DMS79 treated with DMSO at 0.1 percent for 48 hours (cell line): Measurements from ENCODE around the gene LRMDA.

Source experiments
- DNase-seq: peaks from one replicate; lab custom pipeline; 2025; lab: John Stamatoyannopoulos, UW

LRMDA gene

DNA sequence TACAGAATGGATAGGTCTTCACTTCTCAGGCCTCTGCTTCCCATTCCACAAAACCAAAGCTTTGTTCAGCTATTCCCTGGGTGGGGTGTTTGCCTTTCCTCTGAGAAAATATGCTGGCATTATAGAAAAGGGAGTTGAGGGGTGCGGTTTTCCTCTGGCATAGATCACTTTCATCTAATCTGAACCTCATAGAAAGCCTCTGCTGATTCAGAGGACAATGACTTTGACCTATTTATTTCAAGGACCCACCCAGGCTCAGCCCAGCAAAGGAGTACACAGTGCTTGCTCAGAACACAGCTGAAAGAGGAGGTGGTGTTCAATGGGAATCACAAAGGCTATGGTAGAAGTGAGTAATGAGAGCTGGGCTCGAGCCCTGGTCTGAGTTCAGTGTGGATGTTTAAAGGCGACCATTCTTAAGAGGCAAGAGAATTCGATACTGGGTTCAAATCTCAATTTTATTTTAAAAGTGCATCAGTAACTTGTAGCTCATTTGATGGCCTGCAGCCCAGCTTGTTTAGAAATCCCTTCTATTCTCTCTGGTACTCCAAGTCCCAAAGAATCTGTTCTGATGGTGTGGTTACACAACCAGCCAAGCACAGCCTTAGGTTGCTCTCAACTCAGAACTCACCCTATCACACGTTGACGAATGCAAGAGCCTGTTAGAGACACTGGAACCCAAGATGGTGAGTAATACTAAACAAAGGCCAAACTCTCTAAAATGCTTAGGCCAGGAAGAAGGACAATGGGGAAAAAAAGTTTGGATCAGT lies 1012.8 kb downstream of the LRMDA start:
- no peak for DNase-seq

DNA sequence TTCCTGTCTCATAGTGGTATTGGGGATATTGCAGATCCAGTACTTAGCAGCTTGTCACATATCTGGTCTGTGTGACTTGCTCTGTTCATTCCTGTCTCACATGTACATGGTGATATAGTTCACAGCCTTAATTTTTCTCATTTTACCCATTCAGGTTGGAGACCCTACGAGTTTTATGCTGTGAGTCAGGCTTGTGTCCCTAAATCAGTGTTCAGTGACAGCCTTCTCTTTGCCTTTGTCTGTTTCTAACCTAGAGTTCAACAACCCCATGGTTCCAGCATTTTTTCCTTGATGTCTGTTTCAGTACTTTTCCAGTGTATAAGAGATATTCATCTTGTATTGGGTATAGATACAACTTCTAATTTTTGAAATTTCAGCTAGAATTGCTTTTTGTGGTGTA lies 1016.2 kb downstream of the LRMDA start:
- no peak for DNase-seq

DNA sequence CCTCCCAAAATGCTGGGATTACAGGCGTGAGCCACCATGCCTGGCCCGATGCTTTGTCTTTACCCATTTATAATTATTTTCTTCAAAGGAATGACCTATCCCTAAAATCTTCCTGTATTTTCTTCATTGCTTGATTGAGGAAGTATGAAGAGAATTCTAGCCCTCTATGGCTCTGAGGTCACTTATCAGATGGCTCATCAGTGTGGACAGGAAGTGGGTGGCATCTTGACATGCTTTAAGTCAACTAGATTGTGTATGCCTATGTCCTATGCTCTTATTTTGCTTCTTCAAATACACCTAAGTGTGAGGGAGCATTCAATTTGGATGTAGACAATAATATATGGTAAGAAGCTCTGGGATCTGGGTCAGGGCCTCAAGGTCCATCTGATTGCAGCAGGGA lies 1020.5 kb downstream of the LRMDA start:
- DNase-seq, result no peak

DNA sequence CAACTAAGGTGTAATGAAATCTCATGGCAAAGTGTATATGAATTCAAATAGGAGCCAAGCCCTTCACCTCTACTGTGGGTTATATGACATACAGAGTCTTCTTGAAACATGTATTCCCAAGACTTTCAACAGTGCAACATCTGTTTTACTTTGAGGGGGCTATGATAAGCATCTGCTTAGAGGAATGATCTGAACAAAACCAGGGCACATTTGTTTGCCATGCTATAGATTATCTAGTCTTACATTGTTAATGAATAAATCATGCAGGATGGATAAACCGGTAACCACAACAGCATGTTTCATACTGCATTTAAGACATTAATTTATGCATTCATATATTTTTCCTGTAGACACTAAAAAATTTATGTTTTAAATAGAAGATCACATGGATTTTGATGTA lies 1021.9 kb downstream of the LRMDA start:
- DNase-seq, result no peak

DNA sequence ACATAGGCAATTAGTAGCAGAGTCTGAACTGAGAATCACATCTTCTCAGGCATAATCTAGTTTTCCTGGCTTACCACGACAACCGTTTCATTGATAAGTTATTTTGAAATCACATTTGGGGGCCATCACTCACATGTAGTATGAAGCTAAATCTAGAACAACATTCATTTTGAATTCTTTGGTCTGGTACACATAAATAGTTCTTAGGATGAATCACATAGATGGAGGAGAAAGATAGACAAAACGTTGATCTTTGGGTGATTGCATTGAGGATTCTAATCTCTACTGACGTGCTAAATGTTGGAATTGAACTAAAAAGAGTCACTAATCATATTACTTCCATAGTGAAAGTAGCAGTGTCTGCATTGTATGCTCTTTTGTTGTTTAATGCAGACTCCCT lies 1022.6 kb downstream of the LRMDA start:
- DNase-seq, result no peak

DNA sequence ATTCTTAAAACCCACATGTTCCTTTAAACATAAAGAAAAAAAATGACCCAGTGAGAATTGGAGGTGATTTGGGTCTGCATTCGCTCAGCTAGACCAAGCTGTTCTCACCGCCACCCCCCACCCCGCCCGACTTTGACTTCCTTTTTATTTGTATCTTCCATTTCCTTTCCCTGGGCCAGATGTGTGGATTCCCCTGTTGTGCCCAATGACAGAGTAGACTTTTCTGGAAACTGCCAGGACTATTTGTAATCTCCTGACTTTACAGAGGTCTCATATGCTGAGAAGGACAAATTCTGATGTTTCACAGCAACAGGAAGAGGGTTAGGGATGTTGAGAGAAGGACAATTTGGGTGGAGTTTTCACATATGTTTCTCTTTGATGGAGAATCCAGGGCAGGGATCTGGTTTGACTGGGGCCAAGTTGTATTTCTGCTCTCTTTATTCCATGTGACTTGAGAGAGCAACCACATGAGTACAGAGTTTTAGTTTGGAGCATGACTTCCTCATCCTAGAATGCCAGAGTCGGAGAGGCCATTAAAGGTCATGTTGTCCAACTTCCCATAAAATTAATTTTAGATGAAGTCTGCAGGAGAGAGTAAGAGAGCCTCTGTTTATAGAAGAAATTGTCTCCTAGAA lies 1023.2 kb downstream of the LRMDA start:
- no peak for DNase-seq

DNA sequence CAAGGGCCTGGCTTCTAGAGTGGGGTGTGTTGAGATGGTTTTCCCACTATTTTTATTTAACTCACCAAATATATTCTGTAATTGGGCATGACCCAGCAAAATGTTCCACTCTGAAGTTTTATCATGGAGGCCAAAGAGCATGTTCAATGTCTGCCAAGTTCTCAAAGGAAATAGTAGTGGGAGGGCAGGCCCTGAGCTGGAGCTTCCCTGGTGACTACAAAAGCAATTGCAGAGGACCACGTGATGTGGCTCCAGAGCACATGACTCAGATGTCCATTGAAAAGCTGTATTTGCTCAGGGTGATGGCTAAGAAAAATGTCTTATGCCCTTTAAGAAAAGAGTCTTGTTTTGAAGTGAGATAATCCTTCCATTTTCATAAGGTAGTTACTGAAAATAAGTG lies 1024.8 kb downstream of the LRMDA start:
- DNase-seq, result no peak

DNA sequence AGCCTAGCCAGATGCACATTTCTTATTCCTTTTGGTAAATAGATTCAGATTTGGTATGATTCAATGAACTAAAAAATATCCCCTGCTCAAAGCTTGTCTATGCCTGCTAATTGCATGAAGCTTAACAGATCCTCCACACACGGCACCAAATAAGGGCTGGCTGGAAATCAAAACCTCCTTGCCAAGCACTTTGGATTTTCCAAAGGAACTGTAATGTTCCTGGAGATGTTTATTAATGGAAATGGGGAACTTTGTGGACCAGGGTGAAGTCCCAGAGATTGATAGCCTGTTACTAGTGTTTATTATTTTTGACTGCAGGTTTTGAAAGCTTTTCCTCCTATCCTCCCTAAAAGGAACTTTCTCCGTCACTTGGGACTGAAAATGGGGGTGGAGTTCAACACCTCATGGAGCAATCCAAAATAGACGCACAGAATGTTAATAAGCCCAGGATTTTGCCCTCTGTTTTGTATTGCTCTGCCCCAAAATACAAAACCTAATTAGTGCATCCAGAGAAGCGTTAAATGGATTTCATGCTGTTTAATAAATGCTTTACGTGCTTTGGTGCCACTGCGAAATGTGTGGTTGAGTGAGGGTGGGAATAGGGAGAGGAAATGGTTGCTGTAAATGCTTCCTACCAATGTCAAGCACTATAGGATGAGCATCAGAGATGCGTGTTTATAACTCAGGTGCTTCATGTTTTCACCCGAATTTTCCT lies 1027.7 kb downstream of the LRMDA start:
- no peak for DNase-seq

DNA sequence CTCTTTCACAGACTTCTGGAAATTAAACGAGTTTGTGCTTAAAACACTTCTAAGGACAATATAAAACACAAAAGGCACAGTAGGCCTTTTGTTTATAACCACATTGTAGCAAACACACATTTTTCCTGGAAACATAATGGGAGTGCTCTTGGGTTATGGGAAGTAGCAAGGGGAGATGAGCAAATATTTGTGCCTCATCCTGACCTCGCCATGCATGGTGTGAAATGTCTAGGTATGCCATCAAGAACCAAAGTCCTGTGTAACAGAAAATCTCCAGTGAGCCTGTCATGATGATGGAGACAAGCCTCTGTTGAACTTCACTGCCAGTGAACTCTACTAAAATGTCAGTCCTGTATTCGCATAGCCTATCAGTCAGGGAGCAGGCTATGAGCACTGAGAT lies 1029.6 kb downstream of the LRMDA start:
- no peak for DNase-seq

DNA sequence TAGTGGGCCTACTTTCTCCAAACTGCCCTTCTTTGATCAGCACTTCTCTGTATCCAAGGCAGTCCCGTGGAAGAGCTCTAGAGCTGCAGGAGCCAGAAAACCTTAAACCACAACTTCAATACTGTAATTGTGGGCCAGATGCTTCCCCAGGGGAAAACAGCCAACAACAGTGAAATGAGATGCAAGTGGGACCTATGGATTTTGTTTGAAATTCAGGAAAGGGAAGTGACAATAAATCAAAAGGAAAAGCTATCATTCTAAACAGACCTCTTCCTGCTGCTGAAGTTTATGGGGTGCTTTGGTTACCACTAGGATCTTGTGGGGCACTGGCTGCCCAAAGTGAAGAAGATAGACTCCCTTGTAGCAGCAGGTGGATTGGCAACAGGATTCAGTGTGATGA lies 1031.7 kb downstream of the LRMDA start:
- DNase-seq, result peak; percentile 26

DNA sequence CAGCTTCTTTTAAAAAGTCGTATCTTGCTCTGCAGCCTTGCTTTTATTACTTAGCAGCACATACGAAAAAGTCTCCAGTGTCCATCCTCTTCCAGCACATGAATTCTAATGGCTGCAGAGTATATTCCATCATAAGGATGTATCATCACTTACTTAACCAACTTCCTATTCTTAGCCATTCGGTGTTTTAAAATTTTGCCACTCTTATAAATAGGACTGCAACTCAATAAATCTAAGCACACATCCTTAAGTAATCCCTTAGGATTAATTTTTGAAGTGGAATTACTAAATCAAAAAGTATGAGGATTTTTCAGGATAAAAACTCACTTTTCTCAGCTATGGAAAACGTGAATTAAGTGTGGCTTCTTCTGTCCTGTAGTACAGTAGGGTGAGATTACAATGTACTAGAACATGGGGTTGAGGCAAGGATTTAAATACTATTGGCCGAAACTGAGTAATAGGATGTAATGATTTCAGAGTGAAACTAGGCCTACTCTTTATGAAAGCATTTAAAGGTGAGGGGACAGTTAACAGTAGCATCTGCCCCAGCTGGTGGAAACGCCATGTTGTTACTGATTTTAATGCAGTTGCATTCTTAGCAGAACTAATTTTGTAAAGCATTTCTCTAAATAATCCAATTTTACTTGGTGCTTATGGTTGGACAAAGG lies 1035.5 kb downstream of the LRMDA start:
- DNase-seq, result no peak

DNA sequence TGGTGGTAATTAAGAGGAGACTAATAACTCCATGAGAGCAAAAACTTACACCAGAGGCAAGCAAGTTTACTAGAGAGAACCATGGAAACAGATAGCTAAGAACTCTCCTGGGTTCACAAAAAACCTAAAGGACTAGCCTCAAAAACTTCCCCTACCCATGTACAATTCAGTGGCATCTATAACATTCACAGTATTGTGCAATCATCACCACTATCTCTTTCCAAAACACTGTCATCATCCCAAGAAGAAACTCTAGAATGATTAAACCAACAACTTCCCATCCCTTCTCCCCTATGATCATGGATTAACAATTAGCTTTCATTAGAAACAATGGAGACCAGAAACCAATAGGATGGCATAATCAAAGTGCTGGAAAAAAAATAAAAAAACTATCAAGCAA lies 1038.3 kb downstream of the LRMDA start:
- DNase-seq, result no peak

DNA sequence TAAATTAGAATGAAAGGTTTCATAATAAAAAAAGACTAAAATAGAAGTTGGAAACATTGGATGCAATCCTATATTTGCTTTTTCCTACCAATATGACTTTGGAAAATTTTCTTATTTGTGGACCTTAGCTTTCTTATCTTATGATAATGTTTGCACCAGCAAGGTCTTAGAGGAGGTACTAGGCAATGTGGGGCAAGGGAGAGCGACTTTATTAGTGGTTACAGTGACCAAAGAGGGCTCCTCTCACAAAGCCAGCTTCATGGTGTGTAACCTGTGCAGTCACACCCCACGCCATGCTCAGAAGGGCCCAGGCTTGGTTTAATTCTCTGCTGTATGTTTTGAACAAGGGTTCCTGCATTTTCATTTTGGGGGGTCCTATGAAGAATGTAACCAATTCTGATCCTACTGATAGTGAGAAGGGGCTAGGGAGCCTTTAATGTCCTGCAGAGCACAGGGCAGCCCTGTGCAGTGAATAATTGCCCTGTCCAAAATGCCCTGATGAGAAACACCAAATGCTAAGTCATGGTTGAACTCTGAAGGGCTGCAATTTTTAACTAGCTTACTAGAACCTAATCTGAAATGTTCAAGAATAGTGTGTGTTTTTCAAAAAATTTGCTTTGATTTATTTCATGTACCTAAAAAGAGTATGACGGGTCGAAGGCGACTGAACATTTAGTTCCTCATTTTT lies 1047.8 kb downstream of the LRMDA start:
- DNase-seq, result no peak

DNA sequence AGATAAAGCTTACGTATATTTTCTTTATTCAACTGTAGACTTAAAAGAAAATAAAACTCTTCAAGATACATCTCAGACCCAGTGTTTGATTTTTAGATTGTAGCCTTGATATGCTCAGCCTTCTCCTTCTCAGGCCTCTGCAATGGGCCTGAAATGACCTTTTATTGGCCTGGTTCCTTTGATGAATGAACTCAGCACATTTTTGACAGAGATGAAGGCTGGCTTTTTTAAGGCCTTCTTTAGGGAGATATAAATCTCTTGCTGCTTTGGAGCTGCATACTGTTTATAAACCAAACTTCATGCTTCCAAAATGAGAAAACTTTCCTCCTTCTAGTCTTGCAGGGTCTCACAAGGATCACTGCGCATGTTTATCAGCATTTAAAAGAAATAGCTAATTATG lies 1049.8 kb downstream of the LRMDA start:
- no peak for DNase-seq

DNA sequence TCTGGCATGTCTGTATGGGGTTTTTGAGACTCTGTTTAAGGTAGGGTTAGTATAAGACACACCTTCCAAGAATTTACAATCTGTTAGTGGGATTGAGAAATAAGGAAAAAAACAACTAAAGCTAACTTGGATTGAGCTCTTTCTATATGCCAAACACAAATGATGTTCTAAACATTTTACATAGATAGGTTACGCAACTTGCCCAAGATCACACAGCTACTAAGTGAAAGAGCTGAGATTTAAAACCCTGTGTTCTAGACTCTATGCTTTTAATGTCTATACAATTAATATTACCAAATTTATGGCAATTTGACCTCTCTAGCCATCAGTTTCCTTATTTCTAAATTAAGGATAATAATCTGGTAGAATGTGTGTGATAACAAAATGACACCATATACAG lies 1056.2 kb downstream of the LRMDA start:
- no peak for DNase-seq

DNA sequence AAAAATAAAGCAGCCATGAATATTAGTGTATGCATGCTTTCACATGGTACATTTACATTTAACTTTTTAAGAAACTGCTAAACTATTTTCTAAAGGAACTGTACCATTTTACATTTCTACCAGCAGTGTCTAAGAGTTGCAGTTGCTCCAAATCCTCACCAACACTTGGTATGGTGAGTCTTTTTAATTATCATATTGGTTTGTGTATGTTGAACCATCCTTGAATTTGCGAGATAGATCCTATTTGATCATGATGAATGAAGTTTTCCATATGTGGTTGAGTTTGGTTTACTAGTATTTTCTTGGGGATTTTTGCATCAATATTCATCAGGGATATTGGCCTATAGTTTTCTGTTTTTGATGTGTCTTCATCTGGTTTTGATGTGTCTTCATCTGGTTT lies 1057.2 kb downstream of the LRMDA start:
- no peak for DNase-seq

DNA sequence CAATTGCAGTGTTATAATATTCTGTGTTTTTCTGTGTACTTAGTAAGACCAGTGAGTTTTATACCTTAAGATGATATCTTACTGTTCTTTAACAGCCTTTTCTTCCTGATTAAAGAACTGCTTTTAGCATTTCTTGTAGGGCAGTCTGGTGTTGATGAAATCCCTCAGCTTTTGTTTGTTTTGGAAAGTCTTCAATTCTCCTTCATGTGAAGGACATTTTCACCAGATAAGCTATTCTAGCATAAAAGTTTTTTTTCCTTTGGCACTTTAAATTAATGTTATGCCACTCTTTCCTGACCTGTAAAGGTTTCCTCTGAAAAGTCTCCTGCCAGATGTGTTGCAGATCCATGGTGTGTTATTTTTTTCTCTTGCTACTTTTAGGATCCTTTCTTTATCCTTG lies 1059.8 kb downstream of the LRMDA start:
- DNase-seq, result no peak

DNA sequence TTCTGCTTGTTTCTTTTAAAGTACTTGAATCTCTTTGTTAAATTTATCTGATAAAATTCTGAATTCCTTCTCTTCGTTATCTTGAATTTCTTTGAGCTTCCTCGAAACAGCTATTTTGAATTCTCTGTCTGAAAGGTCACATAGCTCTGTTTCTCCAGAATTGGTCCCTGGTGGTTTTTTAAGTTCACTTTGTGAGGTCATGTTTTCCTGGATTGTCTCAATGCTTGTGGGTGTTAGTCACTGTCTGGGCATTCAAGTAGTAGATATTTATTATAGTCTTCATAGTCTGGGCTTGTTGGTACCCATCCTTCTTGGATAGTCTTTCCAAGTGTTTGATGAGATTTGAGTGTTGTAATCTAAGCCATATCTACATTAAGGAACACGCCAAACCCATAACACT lies 1060.6 kb downstream of the LRMDA start:
- no peak for DNase-seq

DNA sequence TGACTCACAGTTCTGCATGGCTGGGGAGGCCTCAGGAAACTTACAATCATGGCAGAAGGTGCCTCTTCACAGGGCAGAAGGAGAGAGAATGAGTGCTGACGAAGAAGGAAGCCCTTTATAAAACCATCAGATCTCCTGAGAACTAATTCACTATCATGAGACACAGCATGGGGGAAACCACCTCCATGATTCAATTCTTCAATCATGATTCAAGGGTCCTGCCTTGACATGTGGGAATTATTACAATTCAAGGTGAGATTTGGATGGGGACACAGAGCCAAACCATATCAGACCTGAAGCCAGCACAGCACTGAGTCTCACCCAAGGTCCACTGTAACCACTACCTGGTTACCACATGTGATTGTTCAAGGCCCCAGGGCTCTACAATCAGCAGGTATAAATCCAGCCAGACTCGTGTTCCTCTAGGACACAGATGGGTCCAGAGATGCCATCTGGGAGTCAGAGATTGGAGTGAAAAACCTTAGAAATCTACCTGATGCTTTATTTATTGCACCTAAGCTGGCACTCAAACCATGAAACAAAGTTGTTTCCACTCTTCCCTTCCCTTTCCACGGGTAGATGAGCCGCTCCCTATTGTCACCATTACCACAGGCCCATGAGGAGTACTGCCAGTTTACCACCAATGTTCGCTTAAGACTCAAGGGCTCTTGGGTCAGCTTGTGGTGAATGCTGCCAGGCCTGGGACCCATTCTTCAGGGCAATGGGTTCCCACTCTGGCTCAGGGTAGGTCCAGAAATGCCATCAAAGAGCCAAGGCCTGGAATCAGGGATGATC lies 1061.5 kb downstream of the LRMDA start:
- no peak for DNase-seq

DNA sequence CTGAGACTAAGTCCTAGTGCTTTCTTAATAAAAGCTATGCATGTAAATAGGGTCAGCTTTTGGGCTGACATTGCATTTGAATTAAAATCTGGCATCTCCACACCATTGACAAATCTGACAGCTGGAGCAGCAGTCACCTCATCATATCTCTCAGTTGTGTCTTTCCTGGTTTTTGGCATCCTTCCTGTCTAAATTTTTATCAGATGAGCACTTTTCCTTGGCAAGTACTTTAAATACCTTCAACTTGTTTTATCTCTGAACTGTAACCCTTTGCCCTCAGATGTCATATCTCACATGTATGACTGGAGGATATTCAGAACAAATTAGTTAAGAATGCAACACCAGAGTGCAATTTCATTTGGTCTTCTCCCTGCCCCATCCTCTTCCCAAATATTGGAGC lies 1066.2 kb downstream of the LRMDA start:
- no peak for DNase-seq

DNA sequence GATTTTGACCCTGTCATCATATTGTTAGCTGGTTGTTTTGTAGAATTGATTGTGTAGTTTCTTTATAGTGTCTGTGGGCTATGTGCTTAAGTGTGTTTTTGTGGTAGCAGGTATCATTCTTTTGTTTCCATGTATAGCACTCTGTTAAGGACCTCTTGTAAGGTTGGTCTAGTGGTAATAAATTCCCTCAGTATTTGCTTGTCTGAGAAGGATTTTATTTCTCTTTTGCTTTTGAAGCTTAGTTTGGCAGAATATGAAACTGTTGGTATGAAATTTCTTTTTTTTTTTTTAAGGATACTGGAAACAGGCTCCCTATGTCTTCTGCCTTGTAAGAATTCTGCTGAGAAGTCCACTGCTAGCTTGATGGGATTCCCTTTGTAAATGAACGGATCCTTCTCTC lies 1073.4 kb downstream of the LRMDA start:
- no peak for DNase-seq
